ENCODE results near the gene NCAM1. TPM values are rescaled to one million over a fixed set of nuclear protein-coding genes. Genes with fewer than 3 reads are reported as not detected.

The NCAM1 gene
- total and polyA plus RNA-seq, 2 experiments from 2014 or later, result 0.76 to 1.6 TPM

GRCh38 chr11:113085446-113085845 is 124.2 kb downstream of the NCAM1 start:
- Mint-ChIP-seq H3K9me3 (no peaks in the 10 kb centered on the region), H3K36me3 (ENCODE audit: low read depth) (no peaks in the 10 kb centered on the region), H3K4me1 (peaks cover 31% of the 10 kb centered on the region; the same call in 2 of the 3 replicates), H3K27me3 (ENCODE audit: insufficient read depth, low read depth, poor library complexity) (no peaks in the 10 kb centered on the region), H3K27ac (no peak overlapping the region), H3K4me3 (no peak overlapping the region)
- Histone ChIP-seq H3K4me3 (no peak overlapping the region), H3K9me2 (ENCODE audit: insufficient read depth) (no peaks in the 10 kb centered on the region), H3K79me2 (replicated peaks; ENCODE audit: insufficient read depth) (no peaks in the 10 kb centered on the region), H3F3A (replicated peaks; ENCODE audit: low read depth) (no peaks in the 10 kb centered on the region), H3K4me1 (ENCODE audit: insufficient read depth) (peaks cover 18% of the 10 kb centered on the region), H3K27ac (ENCODE audit: low read depth) (no peak overlapping the region), H4K20me1 (replicated peaks; ENCODE audit: insufficient read depth) (no peaks in the 10 kb centered on the region), H3K4me2 (no peak overlapping the region), H3K27me3 (ENCODE audit: insufficient read depth) (peaks cover 52% of the 10 kb centered on the region), H3K36me3 (ENCODE audit: insufficient read depth) (no peaks in the 10 kb centered on the region), H2AFZ (no peak overlapping the region)
- DNase-seq (ENCODE audit: low spot score), result no peak
- no peak for ATAC-seq
- no peak for TF ChIP-seq EZH2 (IDR thresholded peaks at IDR 0.05; ENCODE audit: low read depth, unreplicated experiment)
- no peak for TF ChIP-seq POLR2AphosphoS5 (IDR thresholded peaks at IDR 0.05; ENCODE audit: low read depth)
- TF ChIP-seq EZH2phosphoT487 (IDR thresholded peaks at IDR 0.05; ENCODE audit: unreplicated experiment), result no peak
- TF ChIP-seq ZNF331 (CRISPR knock-in tag; IDR thresholded peaks at IDR 0.05; ENCODE audit: low read depth), result no peak
- TF ChIP-seq CTCF (conservative IDR thresholded peaks at IDR 0.05; ENCODE audit: low read depth in 2 of 2), result no peak
- no peak for TF ChIP-seq STAT1 (IDR thresholded peaks at IDR 0.05; ENCODE audit: unreplicated experiment)
- TF ChIP-seq ZNF462 (CRISPR knock-in tag; IDR thresholded peaks at IDR 0.05), result no peak
- no peak for TF ChIP-seq ZNF114 (CRISPR knock-in tag; IDR thresholded peaks at IDR 0.05)
- TF ChIP-seq ETS1 (IDR thresholded peaks at IDR 0.05), result no peak
- no peak for TF ChIP-seq CREB1 (CRISPR knock-in tag; IDR thresholded peaks at IDR 0.05; ENCODE audit: low read depth)
- no peak for TF ChIP-seq NANOG (IDR thresholded peaks at IDR 0.05; ENCODE audit: borderline replicate concordance)
- no peak for TF ChIP-seq REST (IDR thresholded peaks at IDR 0.05; ENCODE audit: unreplicated experiment)
- no peak for TF ChIP-seq JUNB (IDR thresholded peaks at IDR 0.05; ENCODE audit: unreplicated experiment)
